ENCODE measurements around the gene CELF5.
"Not testable (repeated sequence)": the region's sequence is repeated elsewhere in the genome, so short reads cannot be mapped to it uniquely, and the experiment has no call there.

The CELF5 gene

GRCh38 chr19:3233116-3233515, 8.7 kb downstream of the CELF5 start:
- TF ChIP-seq CTCF (IDR thresholded peaks at IDR 0.05; ENCODE audit: low read depth, low read length, missing control alignments), result no peak
- in situ Hi-C loops (cut with HindIII; ENCODE audit: low sequenced_read_pairs), result no loop called here
- DNase-seq (ENCODE audit: low read depth), result no peak

GRCh38 chr19:3233831-3234230, 9.4 kb downstream of the CELF5 start:
- no peak for DNase-seq (ENCODE audit: low read depth)
- no peak for TF ChIP-seq CTCF (IDR thresholded peaks at IDR 0.05; ENCODE audit: low read depth, low read length, missing control alignments)
- no peak overlapping the region for H3K4me3 ChIP-seq (ENCODE audit: low read depth, low read length)
- in situ Hi-C loops (cut with HindIII; ENCODE audit: low sequenced_read_pairs), result no loop called here

More at GRCh38 chr19:3233116-3233515, 8.7 kb downstream of the CELF5 start:
- H3K4me3 ChIP-seq (ENCODE audit: low read depth, low read length), result no peak overlapping the region

GRCh38 chr19:3234800-3235199, 10.3 kb downstream of the CELF5 start:
- no peak for DNase-seq (ENCODE audit: low read depth)
- no peak overlapping the region for H3K4me3 ChIP-seq (ENCODE audit: low read depth, low read length)
- TF ChIP-seq CTCF (IDR thresholded peaks at IDR 0.05; ENCODE audit: low read depth, low read length, missing control alignments), result no peak
- in situ Hi-C loops (cut with HindIII; ENCODE audit: low sequenced_read_pairs), result no loop called here

GRCh38 chr19:3235604-3236003, 11.1 kb downstream of the CELF5 start:
- H3K4me3 ChIP-seq (ENCODE audit: low read depth, low read length); DNase-seq (ENCODE audit: low read depth); in situ Hi-C loops (cut with HindIII; ENCODE audit: low sequenced_read_pairs): not testable (repeated sequence)

- no peak overlapping the region for H3K4me3 ChIP-seq (ENCODE audit: low read depth, low read length)
- in situ Hi-C loops (cut with HindIII; ENCODE audit: low sequenced_read_pairs), result no loop called here
- DNase-seq (ENCODE audit: low read depth), result no peak
- no peak for TF ChIP-seq CTCF (IDR thresholded peaks at IDR 0.05; ENCODE audit: low read depth, low read length, missing control alignments)
These were observed 11.8 kb downstream of the CELF5 start for GRCh38 chr19:3236272-3236671.

GRCh38 chr19:3238066-3238561, 13.7 kb downstream of the CELF5 start:
- DNase-seq (ENCODE audit: low read depth), result no peak
- no peak for TF ChIP-seq CTCF (IDR thresholded peaks at IDR 0.05; ENCODE audit: low read depth, low read length, missing control alignments)
- in situ Hi-C loops (cut with HindIII; ENCODE audit: low sequenced_read_pairs), result no loop called here
- H3K4me3 ChIP-seq (ENCODE audit: low read depth, low read length), result no peak overlapping the region

GRCh38 chr19:3239367-3239766, 14.9 kb downstream of the CELF5 start:
- DNase-seq (ENCODE audit: low read depth), result no peak
- in situ Hi-C loops (cut with HindIII; ENCODE audit: low sequenced_read_pairs), result no loop called here
- no peak for TF ChIP-seq CTCF (IDR thresholded peaks at IDR 0.05; ENCODE audit: low read depth, low read length, missing control alignments)
- H3K4me3 ChIP-seq (ENCODE audit: low read depth, low read length), result no peak overlapping the region

All from astrocyte of the cerebellum (primary cell).